Lower lobe of right lung (tissue), 2 donors: ENCODE results near the gene CSMD2. TPM values are rescaled to one million over a fixed set of nuclear protein-coding genes. Genes with fewer than 3 reads are reported as not detected.

Source experiments
- ATAC-seq, 2 donors: fragments of 200-7000 bp; cut with Tn5 transposase; one replicate each; pipeline ENCODE4 v1.9.1; 2020 to 2022; ENCODE audit warnings: mild to moderate bottlenecking in 2 of 2, moderate library complexity in 2 of 2
- DNase-seq: peaks from one replicate; pipeline ENCODE4 v3.0.0-alpha.2; 2020
- H3K27ac ChIP-seq: fragments of 200-600 bp; one replicate; pipeline ENCODE4 v1.8.0; 2022
- H3K27me3 ChIP-seq: fragments of 200-600 bp; one replicate; pipeline ENCODE4 v1.8.0; 2022; ENCODE audit warnings: low read depth
- H3K36me3 ChIP-seq: fragments of 200-600 bp; one replicate; pipeline ENCODE4 v1.8.0; 2022; ENCODE audit warnings: mild to moderate bottlenecking
- H3K4me1 ChIP-seq: fragments of 200-600 bp; one replicate; pipeline ENCODE4 v1.8.0; 2022
- H3K4me3 ChIP-seq: fragments of 200-600 bp; one replicate; pipeline ENCODE4 v1.8.0; 2022; ENCODE audit warnings: mild to moderate bottlenecking
- H3K9me3 ChIP-seq: fragments of 200-600 bp; one replicate; pipeline ENCODE4 v1.8.0; 2022
- CTCF ChIP-seq: fragments of 200-600 bp; IDR thresholded peaks from one replicate; pipeline ENCODE4 v1.8.0; 2022; ENCODE audit warnings: antibody characterized with exemption, mild to moderate bottlenecking
- intact Hi-C: fragments of 100-400 bp; cut with DNase I; formaldehyde crosslinking; loops from one replicate; pipeline ENCODE4 v1.11.0; 2022
- total RNA-seq: library from RNA; stranded (reverse); fragmentation: NEBNext Ultra II Directional; extraction: Animal tissue kit (Norgen Biotek cat#: 25700); gene quantifications from one replicate; pipeline ENCODE4 v1.2.1, GENCODE V29; 2021
- donor health status: DM: no; HTN: yes; CAD: no; lungs with severe emphysema.

CSMD2 gene
- total RNA-seq, 1 donor from 2014 or later = 1.1 TPM

- Histone ChIP-seq H3K4me1 (no peaks in the 10 kb centered on the region), H3K27me3 (peaks cover under 1% of the 10 kb centered on the region), H3K9me3 (no peaks in the 10 kb centered on the region), H3K27ac (no peak overlapping the region), H3K36me3 (no peaks in the 10 kb centered on the region), H3K4me3 (no peak overlapping the region)
- DNase-seq (no peak), ATAC-seq (no peak)
- no peak for TF ChIP-seq CTCF
- intact Hi-C loops = no loop called here
These were observed 468.7 kb downstream of the CSMD2 start for GRCh38 chr1:33696311-33696710.

GRCh38 chr1:33692206-33693188 is 472.5 kb downstream of the CSMD2 start:
- Histone ChIP-seq H3K9me3 (no peaks in the 10 kb centered on the region), H3K4me1 (no peaks in the 10 kb centered on the region), H3K4me3 (no peak overlapping the region), H3K36me3 (no peaks in the 10 kb centered on the region), H3K27ac (no peak overlapping the region), H3K27me3 (no peaks in the 10 kb centered on the region)
- intact Hi-C loops = no loop called here
- ATAC-seq = peak in 1 of 2 donors; percentile 38
- DNase-seq = no peak
- TF ChIP-seq CTCF = no peak

GRCh38 chr1:33687000-33687399 is 478.0 kb downstream of the CSMD2 start:
- Histone ChIP-seq H3K27me3 (peaks cover 16% of the 10 kb centered on the region), H3K9me3 (no peaks in the 10 kb centered on the region), H3K4me3 (no peak overlapping the region), H3K36me3 (no peaks in the 10 kb centered on the region), H3K27ac (no peak overlapping the region), H3K4me1 (no peaks in the 10 kb centered on the region)
- no peak for TF ChIP-seq CTCF
- intact Hi-C loops = no loop called here
- ATAC-seq (no peak), DNase-seq (no peak)

- Histone ChIP-seq H3K4me1 (no peaks in the 10 kb centered on the region), H3K27me3 (peaks cover 16% of the 10 kb centered on the region), H3K36me3 (no peaks in the 10 kb centered on the region), H3K9me3 (no peaks in the 10 kb centered on the region), H3K27ac (no peak overlapping the region), H3K4me3 (no peak overlapping the region)
- TF ChIP-seq CTCF = no peak
- DNase-seq (no peak), ATAC-seq (no peak)
- intact Hi-C loops = no loop called here
These were observed 478.5 kb downstream of the CSMD2 start for GRCh38 chr1:33686551-33686950.

- Histone ChIP-seq H3K27me3 (peaks cover 16% of the 10 kb centered on the region), H3K4me3 (no peak overlapping the region), H3K9me3 (no peaks in the 10 kb centered on the region), H3K27ac (no peak overlapping the region), H3K36me3 (no peaks in the 10 kb centered on the region), H3K4me1 (no peaks in the 10 kb centered on the region)
- no peak for TF ChIP-seq CTCF
- intact Hi-C loops = no loop called here
- ATAC-seq (no peak), DNase-seq (no peak)
These were observed 479.8 kb downstream of the CSMD2 start for GRCh38 chr1:33685256-33685655.
